DND-41 (cell line): ENCODE measurements around the gene GALNT4.

Source experiments
- EZH2 ChIP-seq: IDR thresholded peaks from 3 replicates; pipeline ENCODE4 v1.6.1; 2012; ENCODE audit warnings: borderline replicate concordance, low read depth, mild to moderate bottlenecking, moderate library complexity, low read length, inconsistent platforms; ENCODE audit not compliant: severe bottlenecking
- TF ChIP-seq, protein P1 (sequence below): IDR thresholded peaks from 2 replicates; pipeline ENCODE4 v1.5.1; 2012; ENCODE audit warnings: borderline replicate concordance, low read length, moderate library complexity, mild to moderate bottlenecking; ENCODE audit not compliant: poor library complexity, severe bottlenecking; ENCODE audit errors: extremely low read depth

DNA sequence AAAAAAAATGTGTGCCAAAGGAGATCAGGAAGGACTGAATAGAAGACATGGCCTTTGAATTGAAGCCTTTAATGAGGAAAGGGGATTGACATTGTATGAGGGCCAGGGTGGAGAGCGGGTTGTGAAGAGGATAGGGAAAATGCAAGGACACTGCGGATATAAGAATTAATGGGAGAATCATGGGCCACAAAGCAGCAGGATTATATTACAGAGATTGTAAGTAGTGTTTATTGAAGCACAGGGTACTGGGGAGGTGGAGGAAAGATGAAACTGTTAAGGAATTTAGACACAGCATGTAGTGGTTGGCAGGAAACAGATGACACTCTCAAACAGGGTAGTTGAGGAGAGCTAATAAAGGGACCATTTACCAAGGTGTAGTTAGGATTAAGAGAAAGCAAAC lies 17.6 kb upstream of the GALNT4 start:
- TF ChIP-seq, protein P1, sequence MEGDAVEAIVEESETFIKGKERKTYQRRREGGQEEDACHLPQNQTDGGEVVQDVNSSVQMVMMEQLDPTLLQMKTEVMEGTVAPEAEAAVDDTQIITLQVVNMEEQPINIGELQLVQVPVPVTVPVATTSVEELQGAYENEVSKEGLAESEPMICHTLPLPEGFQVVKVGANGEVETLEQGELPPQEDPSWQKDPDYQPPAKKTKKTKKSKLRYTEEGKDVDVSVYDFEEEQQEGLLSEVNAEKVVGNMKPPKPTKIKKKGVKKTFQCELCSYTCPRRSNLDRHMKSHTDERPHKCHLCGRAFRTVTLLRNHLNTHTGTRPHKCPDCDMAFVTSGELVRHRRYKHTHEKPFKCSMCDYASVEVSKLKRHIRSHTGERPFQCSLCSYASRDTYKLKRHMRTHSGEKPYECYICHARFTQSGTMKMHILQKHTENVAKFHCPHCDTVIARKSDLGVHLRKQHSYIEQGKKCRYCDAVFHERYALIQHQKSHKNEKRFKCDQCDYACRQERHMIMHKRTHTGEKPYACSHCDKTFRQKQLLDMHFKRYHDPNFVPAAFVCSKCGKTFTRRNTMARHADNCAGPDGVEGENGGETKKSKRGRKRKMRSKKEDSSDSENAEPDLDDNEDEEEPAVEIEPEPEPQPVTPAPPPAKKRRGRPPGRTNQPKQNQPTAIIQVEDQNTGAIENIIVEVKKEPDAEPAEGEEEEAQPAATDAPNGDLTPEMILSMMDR: no peak
- no peak for TF ChIP-seq EZH2
